Subcutaneous adipose tissue (tissue), 4 donors: ENCODE data around the gene DBH. TPM values are rescaled to one million over a fixed set of nuclear protein-coding genes. Genes with fewer than 3 reads are reported as not detected.

Source experiments
- CTCF ChIP-seq: fragments of 450-650 bp; IDR thresholded peaks from one replicate; pipeline ENCODE4 v1.5.1; 2016; ENCODE audit warnings: low read depth, mild to moderate bottlenecking, control low read depth, antibody characterized with exemption, moderate library complexity
- total RNA-seq, 4 donors: library from RNA; depleted of rRNA; stranded (reverse); fragments of >200 nt; gene quantifications; one replicate each; pipeline ENCODE4 v1.1.0, GENCODE V29; 2016

Gene DBH
- total RNA-seq, 4 donors from 2014 or later = not detected

GRCh38 chr9:133687856-133688761 is 51.9 kb downstream of the DBH start:
- no peak for TF ChIP-seq CTCF

GRCh38 chr9:133689151-133689763 is 53.1 kb downstream of the DBH start:
- TF ChIP-seq CTCF = no peak

GRCh38 chr9:133690081-133690561 is 54.0 kb downstream of the DBH start:
- TF ChIP-seq CTCF = no peak

GRCh38 chr9:133691191-133691590 is 55.0 kb downstream of the DBH start:
- no peak for TF ChIP-seq CTCF

- TF ChIP-seq CTCF = no peak
Measured at GRCh38 chr9:133691626-133692363, 55.6 kb downstream of the DBH start.

GRCh38 chr9:133692364-133692985 is 56.3 kb downstream of the DBH start:
- TF ChIP-seq CTCF = no peak

GRCh38 chr9:133693116-133693515 is 57.0 kb downstream of the DBH start:
- no peak for TF ChIP-seq CTCF
